Adrenal gland (tissue), 12 donors: ENCODE measurements around the gene MBD4. TPM values are rescaled to one million over a fixed set of nuclear protein-coding genes. Genes with fewer than 3 reads are reported as not detected.

ENCODE experiments used
- DNase-seq, 7 donors: peaks; one replicate each; pipeline ENCODE4 v3.0.0-alpha.2; 2019 to 2020
- H3K27ac ChIP-seq, 5 donors: fragments of 200-600 bp; sonication (generic) in 4 of 5; 1 replicate in 3 of 5; 2 replicates in 2 of 5; pipeline versions ENCODE4 v1.5.1 to v1.8.0; 2016 to 2020; ENCODE audit warnings: mild to moderate bottlenecking in 1 of 5
- H3K27me3 ChIP-seq: fragments of 200-600 bp; 2 replicates; pipeline ENCODE4 v1.8.0; 2021
- H3K36me3 ChIP-seq, 2 donors: fragments of 200-600 bp; replicated peaks in 1 of 2; 1 replicate in 1 of 2; 2 replicates in 1 of 2; pipeline versions ENCODE4 v1.5.1 to v1.8.0; 2018 to 2022
- H3K4me1 ChIP-seq, 2 donors: fragments of 200-600 bp; replicated peaks in 1 of 2; 1 replicate in 1 of 2; 2 replicates in 1 of 2; pipeline versions ENCODE4 v1.5.1 to v1.8.0; 2018 to 2021
- H3K4me3 ChIP-seq, 4 donors: fragments of 200-600 bp; sonication (generic) in 3 of 4; one replicate each; pipeline ENCODE4 v1.5.1; 2016 to 2018
- H3K9me3 ChIP-seq, 3 donors: fragments of 200-600 bp; sonication (generic) in 1 of 3; replicated peaks in 1 of 3; 1 replicate in 2 of 3; 2 replicates in 1 of 3; pipeline versions ENCODE4 v1.5.1 to v1.8.0; 2016 to 2021
- CTCF ChIP-seq, 6 experiments: fragments of 450-650 bp in 4 of 6; fragments of 200-600 bp in 2 of 6; sonication (generic) in 1 of 6; IDR thresholded peaks; 1 replicate in 5 of 6; 2 replicates in 1 of 6; pipeline versions ENCODE4 v1.5.1 to v1.8.0; 2016 to 2021; ENCODE audit warnings: antibody characterized with exemption in 6 of 6, mild to moderate bottlenecking in 2 of 6, moderate library complexity in 1 of 6
- POLR2A ChIP-seq, 2 donors: fragments of 450-650 bp; IDR thresholded peaks; one replicate each; pipeline ENCODE4 v1.6.1; 2017; ENCODE audit warnings: antibody characterized with exemption in 2 of 2, mild to moderate bottlenecking in 2 of 2, moderate library complexity in 1 of 2
- WGBS, 4 donors: extraction: QIAGEN DNeasy Blood & Tissue Kit in 2 of 4; methylation state at CpG; one replicate each; pipeline versions ENCODE4 v1.1.5 to v1.1.7; 2013 to 2017; 5-methylcytosine and 5-hydroxymethylcytosine counted together
- intact Hi-C, 2 donors: fragments of 100-400 bp; cut with DNase I; formaldehyde crosslinking; loops; one replicate each; pipeline versions ENCODE4 v1.14.1 to v1.15.0; 2022 to 2023
- polyA plus RNA-seq, 3 donors: library from polyadenylated mRNA; stranded (reverse); fragments of 200-250 nt in 2 of 3; fragments of 350-450 nt in 1 of 3; fragmentation: Illumina TruSeq in 1 of 3; extraction: RNeasy Lipid Tissue Mini Kit (QIAGEN cat#74804) in 1 of 3; gene quantifications; one replicate each; pipeline ENCODE4 v1.2.3, GENCODE V29; 2013 to 2014
- total RNA-seq, 9 donors: library from RNA; depleted of rRNA in 4 of 9; stranded (reverse); fragments of >200 nt in 4 of 9; fragments of 120-200 nt in 1 of 9; fragmentation: NEBNext Ultra II Directional in 1 of 9; extraction: Animal tissue kit (Norgen Biotek cat#: 25700) in 1 of 9; gene quantifications; one replicate each; pipeline versions ENCODE4 v1.1.0 to v1.2.4, GENCODE V29; 2013 to 2023
- donor health status: healthy with polysubstance abuse.
- donor health status: Bipolar disorder and iron deficiency.
- donor health status: DM: yes; HTN: yes; CAD: no.
- donor health status: DM: no; HTN: no; CAD: no.
- donor health status: DM: no; HTN: no; CAD: no.
- donor health status: DM: yes; HTN: yes; CAD: no.

MBD4 gene
- total and polyA plus RNA-seq, 12 donors = 9.9 to 32.3 (median 25.4) TPM

GRCh38 chr3:129470861-129471260 lies 31.1 kb upstream of the MBD4 start:
- H3K4me1 ChIP-seq = peaks cover 0 to 11% of the 10 kb centered on the region in 2 donors
- H3K27ac ChIP-seq = no peak overlapping the region
- no peak overlapping the region for H3K4me3 ChIP-seq
- TF ChIP-seq POLR2A (IDR thresholded peaks at IDR 0.05) (no peak), CTCF (IDR thresholded peaks at IDR 0.05) (no peak)
- WGBS, 4 donors = 93 to 98% (median 96%) methylated on average over 2 of the region's 2 CpGs
- no peaks in the 10 kb centered on the region for H3K27me3 ChIP-seq
- peaks cover 0 to 3% of the 10 kb centered on the region in 2 donors for H3K36me3 ChIP-seq
- no peaks in the 10 kb centered on the region for H3K9me3 ChIP-seq
- no peak for DNase-seq
- intact Hi-C loops = no loop called here

- WGBS, 4 donors = 32 to 60% (median 56%) methylated on average over 2 of the region's 2 CpGs
- Histone ChIP-seq H3K27me3 (no peaks in the 10 kb centered on the region), H3K27ac (no peak overlapping the region), H3K4me1 (peaks cover 0 to 3% of the 10 kb centered on the region in 2 donors), H3K9me3 (no peaks in the 10 kb centered on the region), H3K36me3 (peaks cover 0 to 3% of the 10 kb centered on the region in 2 donors), H3K4me3 (no peak overlapping the region)
- no peak for TF ChIP-seq CTCF (IDR thresholded peaks at IDR 0.05)
- no peak for TF ChIP-seq POLR2A (IDR thresholded peaks at IDR 0.05)
- intact Hi-C loops = no loop called here
- peak in 1 of 7 donors; percentile 41 for DNase-seq
Measured at GRCh38 chr3:129469026-129469425, 29.3 kb upstream of the MBD4 start.

GRCh38 chr3:129467932-129468331 lies 28.2 kb upstream of the MBD4 start:
- intact Hi-C loops = no loop called here
- WGBS, 4 donors = 70 to 100% (median 86%) methylated on average over 1 of the region's 1 CpG
- DNase-seq = no peak
- Histone ChIP-seq H3K36me3 (peaks cover 0 to 1% of the 10 kb centered on the region in 2 donors), H3K27ac (no peak overlapping the region), H3K9me3 (no peaks in the 10 kb centered on the region), H3K4me3 (no peak overlapping the region), H3K27me3 (no peaks in the 10 kb centered on the region), H3K4me1 (no peaks in the 10 kb centered on the region)
- no peak for TF ChIP-seq POLR2A (IDR thresholded peaks at IDR 0.05)
- TF ChIP-seq CTCF (IDR thresholded peaks at IDR 0.05) = no peak

GRCh38 chr3:129463716-129464115 lies 24.0 kb upstream of the MBD4 start:
- 78 to 84% (median 80%) methylated on average over 4 of the region's 4 CpGs for WGBS, 4 donors
- Histone ChIP-seq H3K4me3 (no peak overlapping the region), H3K36me3 (peaks cover 0 to 7% of the 10 kb centered on the region in 2 donors), H3K9me3 (no peaks in the 10 kb centered on the region), H3K4me1 (peaks cover 0 to 13% of the 10 kb centered on the region in 2 donors), H3K27me3 (no peaks in the 10 kb centered on the region), H3K27ac (no peak overlapping the region)
- intact Hi-C loops = no loop called here
- TF ChIP-seq CTCF (IDR thresholded peaks at IDR 0.05) = no peak
- TF ChIP-seq POLR2A (IDR thresholded peaks at IDR 0.05) = no peak
- DNase-seq = no peak
